GM12892 (cell line): Measurements from ENCODE around the gene C4orf17.
"Not testable (repeated sequence)": the region's sequence is repeated elsewhere in the genome, so short reads cannot be mapped to it uniquely, and the experiment has no call there.

Experiments used
- DNase-seq: peaks from one replicate; pipeline ENCODE4 v3.0.0; 2011; ENCODE audit not compliant: insufficient read length
- FAIRE-seq: peaks from 2 replicates; lab custom pipeline; 2011; peaks lifted over from hg19 to GRCh38; lab: Jason Lieb, UNC
- POLR2A ChIP-seq: IDR thresholded peaks from 2 replicates; pipeline ENCODE4 v1.6.1; 2011; ENCODE audit warnings: low read depth, low read length, control low read depth
- POLR2AphosphoS5 ChIP-seq: IDR thresholded peaks from 2 replicates; pipeline ENCODE4 v1.6.1; 2011; ENCODE audit warnings: low read depth, low read length, control low read depth
- TAF1 ChIP-seq: IDR thresholded peaks from 2 replicates; pipeline ENCODE4 v1.6.1; 2011; ENCODE audit warnings: low read depth, mild to moderate bottlenecking, control low read depth, low read length, borderline replicate concordance

The C4orf17 gene

GRCh38 chr4:99504804-99505502 lies 5.9 kb upstream of the C4orf17 start:
- TF ChIP-seq TAF1, result no peak
- no peak for TF ChIP-seq POLR2A
- TF ChIP-seq POLR2AphosphoS5, result no peak
- FAIRE-seq, result no peak
- no peak for DNase-seq

- no peak for FAIRE-seq
- DNase-seq, result no peak
- TF ChIP-seq POLR2A (no peak), TAF1 (no peak), POLR2AphosphoS5 (no peak)
These were observed 4.0 kb upstream of the C4orf17 start for GRCh38 chr4:99506781-99507180.

- FAIRE-seq (no peak), DNase-seq (no peak)
- TF ChIP-seq TAF1 (no peak), POLR2AphosphoS5 (no peak), POLR2A (no peak)
These were observed 3.5 kb upstream of the C4orf17 start for GRCh38 chr4:99507349-99507748.

GRCh38 chr4:99507762-99508161 lies 3.1 kb upstream of the C4orf17 start:
- no peak for FAIRE-seq
- DNase-seq, result no peak
- TF ChIP-seq TAF1 (no peak), POLR2AphosphoS5 (no peak), POLR2A (no peak)

- FAIRE-seq (no peak), DNase-seq (no peak)
- no peak for TF ChIP-seq POLR2A
- TF ChIP-seq POLR2AphosphoS5, result no peak
- no peak for TF ChIP-seq TAF1
These were observed 7.9 kb downstream of the C4orf17 start for GRCh38 chr4:99518601-99519295.

- FAIRE-seq (no peak), DNase-seq (no peak)
- no peak for TF ChIP-seq POLR2A
- no peak for TF ChIP-seq TAF1
- TF ChIP-seq POLR2AphosphoS5, result no peak
These were observed 18.4 kb downstream of the C4orf17 start for GRCh38 chr4:99529228-99529627.

GRCh38 chr4:99529956-99530355 lies 19.1 kb downstream of the C4orf17 start:
- no peak for TF ChIP-seq TAF1
- TF ChIP-seq POLR2AphosphoS5, result no peak
- no peak for DNase-seq
- FAIRE-seq, result no peak

GRCh38 chr4:99534699-99535098 lies 23.9 kb downstream of the C4orf17 start:
- not testable (repeated sequence) for FAIRE-seq, DNase-seq

- TF ChIP-seq POLR2A (no peak), POLR2AphosphoS5 (no peak), TAF1 (no peak)
- DNase-seq (no peak), FAIRE-seq (no peak)
These were observed 25.4 kb downstream of the C4orf17 start for GRCh38 chr4:99536271-99536670.

GRCh38 chr4:99536848-99537247 lies 26.0 kb downstream of the C4orf17 start:
- TF ChIP-seq TAF1 (no peak), POLR2AphosphoS5 (no peak), POLR2A (no peak)
- FAIRE-seq, result no peak
- DNase-seq, result no peak

GRCh38 chr4:99537674-99538073 lies 26.9 kb downstream of the C4orf17 start:
- FAIRE-seq (no peak), DNase-seq (no peak)
- TF ChIP-seq POLR2AphosphoS5 (no peak), TAF1 (no peak), POLR2A (no peak)

- no peak for FAIRE-seq
- DNase-seq, result no peak
- TF ChIP-seq POLR2AphosphoS5 (no peak), TAF1 (no peak), POLR2A (no peak)
These were observed 29.6 kb downstream of the C4orf17 start for GRCh38 chr4:99540277-99540939.
